WI38 (cell line): ENCODE data around the gene BCL2L1.
"Not testable (repeated sequence)": the region's sequence is repeated elsewhere in the genome, so short reads cannot be mapped to it uniquely, and the experiment has no call there.

Source experiments
- H3K4me3 ChIP-seq: 2 replicates; pipeline ENCODE4 v1.5.1; 2011; ENCODE audit warnings: low read depth, mild to moderate bottlenecking, control low read depth, low read length
- CTCF ChIP-seq: IDR thresholded peaks from 2 replicates; pipeline ENCODE4 v1.5.1; 2012; ENCODE audit warnings: low read depth, mild to moderate bottlenecking, control low read depth, low read length

Gene BCL2L1

GRCh38 chr20:31633339-31633914, 89.2 kb downstream of the BCL2L1 start:
- no peak for TF ChIP-seq CTCF
- no peak overlapping the region for H3K4me3 ChIP-seq

- no peak overlapping the region for H3K4me3 ChIP-seq
- TF ChIP-seq CTCF: no peak
Observed at GRCh38 chr20:31632548-31633338, 89.9 kb downstream of the BCL2L1 start.

- no peak for TF ChIP-seq CTCF
- H3K4me3 ChIP-seq: no peak overlapping the region
Observed at GRCh38 chr20:31630187-31630790, 92.4 kb downstream of the BCL2L1 start.

- H3K4me3 ChIP-seq: not testable (repeated sequence)
Observed at GRCh38 chr20:31628057-31628456, 94.6 kb downstream of the BCL2L1 start.

- not testable (repeated sequence) for H3K4me3 ChIP-seq
Observed at GRCh38 chr20:31626534-31626933, 96.1 kb downstream of the BCL2L1 start.

- not testable (repeated sequence) for H3K4me3 ChIP-seq
Observed at GRCh38 chr20:31623123-31623505, 99.6 kb downstream of the BCL2L1 start.

GRCh38 chr20:31620246-31620645, 102.4 kb downstream of the BCL2L1 start:
- no peak for TF ChIP-seq CTCF
- no peak overlapping the region for H3K4me3 ChIP-seq

- TF ChIP-seq CTCF: no peak
- no peak overlapping the region for H3K4me3 ChIP-seq
Observed at GRCh38 chr20:31617432-31618104, 105.1 kb downstream of the BCL2L1 start.
